IPS-18c (cell line): ENCODE data around the gene PODXL2.
"Not testable (repeated sequence)": the region's sequence is repeated elsewhere in the genome, so short reads cannot be mapped to it uniquely, and the experiment has no call there.

ENCODE experiments used
- H3K4me3 ChIP-seq: 2 replicates; pipeline ENCODE4 v1.7.0; 2013; ENCODE audit warnings: low read depth, mild to moderate bottlenecking, low read length, moderate library complexity; ENCODE audit not compliant: insufficient read depth
- H3K9me3 ChIP-seq: one replicate; pipeline ENCODE4 v1.6.1; 2013; ENCODE audit warnings: mild to moderate bottlenecking, low read length, moderate library complexity; ENCODE audit not compliant: control insufficient read depth, insufficient read depth

The PODXL2 gene

GRCh38 chr3:127645371-127646015 lies 16.5 kb downstream of the PODXL2 start:
- no peak overlapping the region for H3K4me3 ChIP-seq
- H3K9me3 ChIP-seq = no peaks in the 10 kb centered on the region

GRCh38 chr3:127646501-127647046 lies 17.6 kb downstream of the PODXL2 start:
- Histone ChIP-seq H3K9me3 (no peaks in the 10 kb centered on the region), H3K4me3 (no peak overlapping the region)

GRCh38 chr3:127647166-127647844 lies 18.3 kb downstream of the PODXL2 start:
- no peak overlapping the region for H3K4me3 ChIP-seq
- H3K9me3 ChIP-seq = no peaks in the 10 kb centered on the region

- no peaks in the 10 kb centered on the region for H3K9me3 ChIP-seq
- no peak overlapping the region for H3K4me3 ChIP-seq
These were observed 18.8 kb downstream of the PODXL2 start for GRCh38 chr3:127647845-127648204.

GRCh38 chr3:127650236-127650635 lies 21.3 kb downstream of the PODXL2 start:
- H3K4me3 ChIP-seq = no peak overlapping the region
- no peaks in the 10 kb centered on the region for H3K9me3 ChIP-seq

GRCh38 chr3:127651516-127652172 lies 22.7 kb downstream of the PODXL2 start:
- Histone ChIP-seq H3K4me3 (no peak overlapping the region; the same call in 1 of the 2 replicates), H3K9me3 (no peaks in the 10 kb centered on the region)

GRCh38 chr3:127652246-127652995 lies 23.4 kb downstream of the PODXL2 start:
- Histone ChIP-seq H3K9me3 (no peaks in the 10 kb centered on the region), H3K4me3 (no peak overlapping the region)

- H3K9me3 ChIP-seq = no peaks in the 10 kb centered on the region
- no peak overlapping the region for H3K4me3 ChIP-seq
These were observed 25.4 kb downstream of the PODXL2 start for GRCh38 chr3:127654374-127654773.

- H3K9me3 ChIP-seq, H3K4me3 ChIP-seq: not testable (repeated sequence)
These were observed 26.0 kb downstream of the PODXL2 start for GRCh38 chr3:127654993-127655392.

- H3K4me3 ChIP-seq = no peak overlapping the region
- H3K9me3 ChIP-seq = no peaks in the 10 kb centered on the region
These were observed 26.7 kb downstream of the PODXL2 start for GRCh38 chr3:127655641-127656040.

GRCh38 chr3:127656906-127657305 lies 27.9 kb downstream of the PODXL2 start:
- Histone ChIP-seq H3K4me3 (no peak overlapping the region), H3K9me3 (no peaks in the 10 kb centered on the region)

GRCh38 chr3:127658234-127658633 lies 29.2 kb downstream of the PODXL2 start:
- no peaks in the 10 kb centered on the region for H3K9me3 ChIP-seq
- H3K4me3 ChIP-seq = no peak overlapping the region

- Histone ChIP-seq H3K4me3 (no peak overlapping the region), H3K9me3 (no peaks in the 10 kb centered on the region)
These were observed 31.8 kb downstream of the PODXL2 start for GRCh38 chr3:127660621-127661251.

- no peak overlapping the region for H3K4me3 ChIP-seq
- H3K9me3 ChIP-seq = no peaks in the 10 kb centered on the region
These were observed 32.6 kb downstream of the PODXL2 start for GRCh38 chr3:127661600-127661999.

- no peak overlapping the region for H3K4me3 ChIP-seq
These were observed 33.0 kb downstream of the PODXL2 start for GRCh38 chr3:127662001-127662469.

GRCh38 chr3:127663151-127663550 lies 34.2 kb downstream of the PODXL2 start:
- H3K9me3 ChIP-seq = no peaks in the 10 kb centered on the region
- no peak overlapping the region for H3K4me3 ChIP-seq

More at GRCh38 chr3:127662001-127662469, 33.0 kb downstream of the PODXL2 start:
- no peaks in the 10 kb centered on the region for H3K9me3 ChIP-seq

- no peaks in the 10 kb centered on the region for H3K9me3 ChIP-seq
- no peak overlapping the region for H3K4me3 ChIP-seq
These were observed 36.2 kb downstream of the PODXL2 start for GRCh38 chr3:127665165-127665564.
